Smooth muscle cell (in vitro differentiated cells): ENCODE measurements around the gene SPEN. TPM values are rescaled to one million over a fixed set of nuclear protein-coding genes. Genes with fewer than 3 reads are reported as not detected.

Source experiments
- DNase-seq: peaks from one replicate; lab custom pipeline; 2025; ENCODE audit not compliant: unreplicated experiment; lab: John Stamatoyannopoulos, UW
- H2AFZ ChIP-seq: fragments of 200-600 bp; sonication (generic); 2 replicates; pipeline ENCODE4 v1.6.0; 2016; ENCODE audit warnings: antibody characterized with exemption, low read depth, mild to moderate bottlenecking
- H3F3A ChIP-seq: fragments of 200-600 bp; sonication (generic); 2 replicates; pipeline ENCODE4 v1.6.0; 2017; ENCODE audit warnings: antibody characterized with exemption, low read depth
- H3K27ac ChIP-seq: fragments of 200-600 bp; sonication (generic); 2 replicates; pipeline ENCODE4 v1.5.1; 2016; ENCODE audit warnings: low read depth, mild to moderate bottlenecking
- H3K27me3 ChIP-seq: fragments of 200-600 bp; sonication (generic); 2 replicates; pipeline ENCODE4 v1.6.1; 2016; ENCODE audit warnings: low read depth, mild to moderate bottlenecking
- H3K36me3 ChIP-seq: fragments of 200-600 bp; sonication (generic); 2 replicates; pipeline ENCODE4 v1.5.1; 2016; ENCODE audit warnings: low read depth
- H3K4me1 ChIP-seq: fragments of 200-600 bp; sonication (generic); 2 replicates; pipeline ENCODE4 v1.5.1; 2016; ENCODE audit warnings: low read depth
- H3K4me2 ChIP-seq: fragments of 200-600 bp; sonication (generic); 2 replicates; pipeline ENCODE4 v1.6.0; 2016; ENCODE audit warnings: mild to moderate bottlenecking
- H3K4me3 ChIP-seq: fragments of 200-600 bp; sonication (generic); 2 replicates; pipeline ENCODE4 v1.5.1; 2016; ENCODE audit warnings: mild to moderate bottlenecking
- H3K79me2 ChIP-seq: fragments of 200-600 bp; sonication (generic); 2 replicates; pipeline ENCODE4 v1.6.0; 2016; ENCODE audit warnings: low read depth, mild to moderate bottlenecking
- H3K9ac ChIP-seq: fragments of 200-600 bp; sonication (generic); 2 replicates; pipeline ENCODE4 v1.6.0; 2016; ENCODE audit warnings: low read depth
- H3K9me3 ChIP-seq: fragments of 200-600 bp; sonication (generic); replicated peaks from 2 replicates; pipeline ENCODE4 v1.5.1; 2016; ENCODE audit warnings: low read depth
- H4K20me1 ChIP-seq: fragments of 200-600 bp; sonication (generic); 2 replicates; pipeline ENCODE4 v1.6.0; 2016; ENCODE audit warnings: low read depth
- WGBS: methylation state at CpG from one replicate; pipeline ENCODE4 v1.1.7; 2016; ENCODE audit warnings: low lambda C conversion rate; 5-methylcytosine and 5-hydroxymethylcytosine counted together
- polyA plus RNA-seq: library from polyadenylated mRNA; unstranded; fragments of >200 nt; fragmentation: Nextera tagmentation; extraction: Ambion mirVana; gene quantifications from 2 replicates; pipeline ENCODE4 v1.2.1, GENCODE V29; 2016
- total RNA-seq: library from RNA; depleted of rRNA; stranded (reverse); fragments of >200 nt; gene quantifications from 2 replicates; pipeline ENCODE4 v1.2.3, GENCODE V29; 2014
- TF ChIP-seq, protein P1 (sequence below): fragments of 200-600 bp; sonication (generic); IDR thresholded peaks from 2 replicates; pipeline ENCODE4 v1.5.1; 2017; ENCODE audit warnings: borderline replicate concordance, mild to moderate bottlenecking, antibody characterized with exemption; ENCODE audit not compliant: insufficient read depth, poor library complexity, severe bottlenecking

The SPEN gene
- total and polyA plus RNA-seq, 2 experiments from 2014 or later: 10.6 to 28.7 TPM

DNA sequence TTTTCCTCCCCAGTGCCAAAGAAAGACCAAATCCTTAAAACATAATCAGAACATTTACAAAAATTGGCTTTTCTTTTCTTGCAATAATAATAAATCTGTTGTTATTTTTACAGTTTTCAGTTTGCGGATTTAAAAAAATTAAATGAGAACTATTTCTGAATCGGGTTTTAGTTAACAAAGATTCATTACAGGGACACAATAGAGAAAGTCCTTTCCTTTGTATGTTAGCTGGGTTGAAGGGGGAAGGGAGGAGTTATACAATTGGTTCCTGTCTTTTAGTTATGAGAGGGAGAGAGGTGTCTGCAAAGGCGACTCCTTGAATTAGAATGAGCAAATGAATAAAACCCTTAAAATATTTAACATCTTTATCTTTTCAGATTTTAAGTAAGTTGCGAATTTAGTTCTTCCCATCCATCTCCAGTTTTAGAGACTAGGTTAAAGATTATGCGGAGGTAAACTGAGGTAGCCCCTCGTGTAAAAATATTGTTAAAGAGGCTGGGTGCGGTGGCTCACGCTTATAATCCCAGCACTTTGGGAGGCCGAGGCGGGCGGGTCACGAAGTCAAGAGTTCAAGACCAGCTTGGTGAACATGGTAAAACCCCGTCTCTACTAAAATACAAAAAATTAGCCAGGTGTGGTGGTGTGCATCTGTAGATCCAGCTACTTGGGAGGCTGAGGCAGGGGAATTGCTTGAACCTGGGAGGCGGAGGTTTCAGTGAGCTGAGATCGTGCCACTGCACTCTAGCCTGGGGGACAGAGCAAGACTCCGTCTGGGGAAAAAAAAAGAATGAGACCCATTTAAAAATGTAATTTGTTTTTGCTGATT lies 3.9 kb downstream of the SPEN start:
- peak overlapping the region; percentile 97 for H3K27ac ChIP-seq
- peak overlapping the region; percentile 90 for H3K4me2 ChIP-seq
- no peaks in the 10 kb centered on the region for H3K27me3 ChIP-seq
- H3F3A ChIP-seq: peaks cover 3% of the 10 kb centered on the region
- peaks cover 18% of the 10 kb centered on the region for H3K4me1 ChIP-seq
- H3K36me3 ChIP-seq: no peaks in the 10 kb centered on the region
- peaks cover 81% of the 10 kb centered on the region for H3K79me2 ChIP-seq
- TF ChIP-seq, protein P1, sequence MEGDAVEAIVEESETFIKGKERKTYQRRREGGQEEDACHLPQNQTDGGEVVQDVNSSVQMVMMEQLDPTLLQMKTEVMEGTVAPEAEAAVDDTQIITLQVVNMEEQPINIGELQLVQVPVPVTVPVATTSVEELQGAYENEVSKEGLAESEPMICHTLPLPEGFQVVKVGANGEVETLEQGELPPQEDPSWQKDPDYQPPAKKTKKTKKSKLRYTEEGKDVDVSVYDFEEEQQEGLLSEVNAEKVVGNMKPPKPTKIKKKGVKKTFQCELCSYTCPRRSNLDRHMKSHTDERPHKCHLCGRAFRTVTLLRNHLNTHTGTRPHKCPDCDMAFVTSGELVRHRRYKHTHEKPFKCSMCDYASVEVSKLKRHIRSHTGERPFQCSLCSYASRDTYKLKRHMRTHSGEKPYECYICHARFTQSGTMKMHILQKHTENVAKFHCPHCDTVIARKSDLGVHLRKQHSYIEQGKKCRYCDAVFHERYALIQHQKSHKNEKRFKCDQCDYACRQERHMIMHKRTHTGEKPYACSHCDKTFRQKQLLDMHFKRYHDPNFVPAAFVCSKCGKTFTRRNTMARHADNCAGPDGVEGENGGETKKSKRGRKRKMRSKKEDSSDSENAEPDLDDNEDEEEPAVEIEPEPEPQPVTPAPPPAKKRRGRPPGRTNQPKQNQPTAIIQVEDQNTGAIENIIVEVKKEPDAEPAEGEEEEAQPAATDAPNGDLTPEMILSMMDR: no peak
- peaks cover 46% of the 10 kb centered on the region for H4K20me1 ChIP-seq
- H3K9me3 ChIP-seq: no peaks in the 10 kb centered on the region
- H3K4me3 ChIP-seq: peak overlapping the region; percentile 80
- no peak for DNase-seq
- WGBS: 77% methylated on average over 16 of the region's 16 CpGs
- no peak overlapping the region for H2AFZ ChIP-seq
- peak overlapping the region; percentile 90 for H3K9ac ChIP-seq

GRCh38 chr1:15852036-15852827 lies 4.7 kb downstream of the SPEN start:
- H4K20me1 ChIP-seq: peaks cover 54% of the 10 kb centered on the region
- no peak overlapping the region for H3K27ac ChIP-seq

GRCh38 chr1:15852828-15853302 lies 5.4 kb downstream of the SPEN start:
- Histone ChIP-seq H3F3A (peaks cover 3% of the 10 kb centered on the region), H3K4me3 (no peak overlapping the region), H3K79me2 (peaks cover 89% of the 10 kb centered on the region), H3K9ac (no peak overlapping the region), H3K9me3 (no peaks in the 10 kb centered on the region), H3K27me3 (no peaks in the 10 kb centered on the region), H3K36me3 (no peaks in the 10 kb centered on the region), H3K27ac (no peak overlapping the region), H3K4me1 (peaks cover 18% of the 10 kb centered on the region), H2AFZ (no peak overlapping the region), H4K20me1 (peaks cover 61% of the 10 kb centered on the region), H3K4me2 (no peak overlapping the region)
- TF ChIP-seq, protein P1: no peak
- 81% methylated on average over 3 of the region's 3 CpGs for WGBS
- no peak for DNase-seq

More at GRCh38 chr1:15852036-15852827, 4.7 kb downstream of the SPEN start:
- no peak for DNase-seq
- Histone ChIP-seq H3K4me2 (no peak overlapping the region), H3K27me3 (no peaks in the 10 kb centered on the region), H2AFZ (no peak overlapping the region), H3F3A (peaks cover 3% of the 10 kb centered on the region), H3K79me2 (peaks cover 83% of the 10 kb centered on the region), H3K36me3 (no peaks in the 10 kb centered on the region), H3K9ac (no peak overlapping the region), H3K4me3 (no peak overlapping the region), H3K4me1 (peaks cover 18% of the 10 kb centered on the region), H3K9me3 (no peaks in the 10 kb centered on the region)
- TF ChIP-seq, protein P1: no peak
- WGBS: 83% methylated on average over 6 of the region's 6 CpGs
